ENCODE measurements around the gene SHROOM1. TPM values are rescaled to one million over a fixed set of nuclear protein-coding genes. Genes with fewer than 3 reads are reported as not detected.

SHROOM1 gene
- total and polyA plus RNA-seq, 9 of the 15 experiments (the other 6 are each of a cell fraction or from before 2014, with no cell fraction given): 0.44 to 26.5 (median 11.9) TPM

GRCh38 chr5:132866342-132867045 is 36.0 kb upstream of the SHROOM1 start, which contains the start of the genes GDF9 and UQCRQ (continued):
- TF ChIP-seq ZNF696 (CRISPR knock-in tag; conservative IDR thresholded peaks at IDR 0.05): no peak
- TF ChIP-seq SUPT5H (IDR thresholded peaks at IDR 0.05): peak; percentile 99
- TF ChIP-seq ZNF318 (IDR thresholded peaks at IDR 0.05; ENCODE audit: borderline replicate concordance in 1 of 2, low read depth in 1 of 2): no peak
- peak; percentile 28 to 88 for TF ChIP-seq MAZ (CRISPR knock-in tag; conservative IDR thresholded peaks at IDR 0.05 in 1 of 2, IDR thresholded peaks at IDR 0.05 in 1 of 2)
- TF ChIP-seq, protein P1, sequence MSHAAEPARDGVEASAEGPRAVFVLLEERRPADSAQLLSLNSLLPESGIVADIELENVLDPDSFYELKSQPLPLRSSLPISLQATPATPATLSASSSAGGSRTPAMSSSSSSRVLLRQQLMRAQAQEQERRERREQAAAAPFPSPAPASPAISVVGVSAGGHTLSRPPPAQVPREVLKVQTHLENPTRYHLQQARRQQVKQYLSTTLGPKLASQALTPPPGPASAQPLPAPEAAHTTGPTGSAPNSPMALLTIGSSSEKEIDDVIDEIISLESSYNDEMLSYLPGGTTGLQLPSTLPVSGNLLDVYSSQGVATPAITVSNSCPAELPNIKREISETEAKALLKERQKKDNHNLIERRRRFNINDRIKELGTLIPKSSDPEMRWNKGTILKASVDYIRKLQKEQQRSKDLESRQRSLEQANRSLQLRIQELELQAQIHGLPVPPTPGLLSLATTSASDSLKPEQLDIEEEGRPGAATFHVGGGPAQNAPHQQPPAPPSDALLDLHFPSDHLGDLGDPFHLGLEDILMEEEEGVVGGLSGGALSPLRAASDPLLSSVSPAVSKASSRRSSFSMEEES (CRISPR knock-in tag; IDR thresholded peaks at IDR 0.05): no peak
- TF ChIP-seq MEF2A (IDR thresholded peaks at IDR 0.05; ENCODE audit: control insufficient read depth, low read depth, low read length): no peak
- peak; percentile 79 for TF ChIP-seq NCOA1 (IDR thresholded peaks at IDR 0.05; ENCODE audit: low read depth)
- TF ChIP-seq MCM7 (IDR thresholded peaks at IDR 0.05): no peak
- no peak for TF ChIP-seq NCOA4 (IDR thresholded peaks at IDR 0.05; ENCODE audit: partially characterized antibody)
- TF ChIP-seq CREM (IDR thresholded peaks at IDR 0.05; ENCODE audit: low read depth): peak; percentile 98
- TF ChIP-seq BRD4 (IDR thresholded peaks at IDR 0.05): no peak; the same call in none of the 2 replicates
- TF ChIP-seq ZNF224 (CRISPR knock-in tag; IDR thresholded peaks at IDR 0.05): no peak
- no peak for TF ChIP-seq ZNF764 (CRISPR knock-in tag; IDR thresholded peaks at IDR 0.05; ENCODE audit: low read depth)
- TF ChIP-seq, protein P2, sequence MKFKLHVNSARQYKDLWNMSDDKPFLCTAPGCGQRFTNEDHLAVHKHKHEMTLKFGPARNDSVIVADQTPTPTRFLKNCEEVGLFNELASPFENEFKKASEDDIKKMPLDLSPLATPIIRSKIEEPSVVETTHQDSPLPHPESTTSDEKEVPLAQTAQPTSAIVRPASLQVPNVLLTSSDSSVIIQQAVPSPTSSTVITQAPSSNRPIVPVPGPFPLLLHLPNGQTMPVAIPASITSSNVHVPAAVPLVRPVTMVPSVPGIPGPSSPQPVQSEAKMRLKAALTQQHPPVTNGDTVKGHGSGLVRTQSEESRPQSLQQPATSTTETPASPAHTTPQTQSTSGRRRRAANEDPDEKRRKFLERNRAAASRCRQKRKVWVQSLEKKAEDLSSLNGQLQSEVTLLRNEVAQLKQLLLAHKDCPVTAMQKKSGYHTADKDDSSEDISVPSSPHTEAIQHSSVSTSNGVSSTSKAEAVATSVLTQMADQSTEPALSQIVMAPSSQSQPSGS (CRISPR knock-in tag; IDR thresholded peaks at IDR 0.05): no peak; the same call in 1 of the 2 replicates
- peak; percentile 57; the same call in 1 of the 2 replicates for TF ChIP-seq SAFB (IDR thresholded peaks at IDR 0.05; ENCODE audit: borderline replicate concordance, low read depth, low read length)

All from K562 (cell line).